OCI-LY7 (cell line): ENCODE data around the gene SEC24D. TPM values are rescaled to one million over a fixed set of nuclear protein-coding genes. Genes with fewer than 3 reads are reported as not detected.

Experiments used
- BruUV-seq: library from RNA; stranded (reverse); fragments of 400-500 nt; replicated peaks from 2 replicates; lab custom pipeline; 2021; lab: Mats Ljungman, UMichigan
- CTCF ChIA-PET: fragments of 300-600 bp; sonication (Branson Sonifier 250); formaldehyde crosslinking; loops from one replicate; lab custom pipeline; 2022; ENCODE audit warnings: antibody characterized with exemption; ENCODE audit not compliant: unreplicated experiment; lab: Charles Lee
- POLR2A ChIA-PET: fragments of 300-600 bp; sonication (Branson Sonifier 250); formaldehyde crosslinking; loops from one replicate; lab custom pipeline; 2022; ENCODE audit warnings: antibody characterized with exemption; lab: Charles Lee
- DNase-seq: peaks from one replicate; pipeline ENCODE4 v3.0.0-alpha.2; 2015; ENCODE audit warnings: low spot score
- H2AFZ ChIP-seq: fragments of 200-600 bp; sonication (generic), shearing (Covaris generic); 2 replicates; pipeline ENCODE4 v1.6.1; 2014; ENCODE audit warnings: mild to moderate bottlenecking, antibody characterized with exemption, low read length, moderate library complexity
- H3K27ac ChIP-seq: fragments of 200-600 bp; sonication (generic); 2 replicates; pipeline ENCODE4 v1.5.1; 2014; ENCODE audit warnings: mixed run types, low read depth, mild to moderate bottlenecking, moderate library complexity, low read length, inconsistent platforms; ENCODE audit not compliant: poor library complexity, severe bottlenecking
- H3K36me3 ChIP-seq: fragments of 200-600 bp; sonication (generic); 2 replicates; pipeline ENCODE4 v1.6.1; 2014; ENCODE audit warnings: mild to moderate bottlenecking, antibody characterized with exemption, low read length, moderate library complexity, mixed read lengths; ENCODE audit not compliant: insufficient read depth
- H3K4me1 ChIP-seq: fragments of 200-600 bp; sonication (generic); 2 replicates; pipeline ENCODE4 v1.5.1; 2014; ENCODE audit warnings: mild to moderate bottlenecking, low read length; ENCODE audit not compliant: insufficient read depth, poor library complexity, severe bottlenecking
- H3K4me2 ChIP-seq: fragments of 200-600 bp; sonication (generic); 2 replicates; pipeline ENCODE4 v1.6.1; 2014; ENCODE audit warnings: mild to moderate bottlenecking, low read length
- H3K4me3 ChIP-seq: fragments of 200-600 bp; sonication (generic); 2 replicates; pipeline ENCODE4 v1.5.1; 2014; ENCODE audit warnings: mild to moderate bottlenecking, low read depth, low read length; ENCODE audit not compliant: poor library complexity, severe bottlenecking
- H3K79me2 ChIP-seq: fragments of 200-600 bp; sonication (generic); 2 replicates; pipeline ENCODE4 v1.6.1; 2016; ENCODE audit warnings: low read depth, mild to moderate bottlenecking, low read length, moderate library complexity, mixed read lengths; ENCODE audit not compliant: insufficient read depth
- H3K9me2 ChIP-seq: fragments of 200-600 bp; sonication (generic); 2 replicates; pipeline ENCODE4 v1.6.1; 2016; ENCODE audit warnings: mild to moderate bottlenecking, low read length, mixed read lengths; ENCODE audit not compliant: insufficient read depth
- H3K9me3 ChIP-seq: fragments of 200-600 bp; sonication (generic); 2 replicates; pipeline ENCODE4 v1.6.1; 2014; ENCODE audit warnings: mild to moderate bottlenecking, mixed run types, low read length, mixed read lengths
- H4K20me1 ChIP-seq: fragments of 200-600 bp; sonication (generic); 2 replicates; pipeline ENCODE4 v1.6.1; 2014; ENCODE audit warnings: mild to moderate bottlenecking, antibody characterized with exemption, low read length, moderate library complexity, mixed read lengths; ENCODE audit not compliant: insufficient read depth
- CTCF ChIP-seq: fragments of 200-600 bp; sonication (generic); conservative IDR thresholded peaks from 2 replicates; pipeline ENCODE4 v1.5.1; 2014; ENCODE audit warnings: mild to moderate bottlenecking, antibody characterized with exemption, low read length, moderate library complexity, mixed read lengths
- EZH2phosphoT487 ChIP-seq: fragments of 200-600 bp; sonication (generic); IDR thresholded peaks from 2 replicates; pipeline ENCODE4 v1.6.1; 2018; ENCODE audit warnings: low read depth, borderline replicate concordance, mild to moderate bottlenecking, mixed run types, antibody characterized with exemption, low read length, moderate library complexity, mixed read lengths
- intact Hi-C: fragments of 100-400 bp; cut with micrococcal nuclease; formaldehyde crosslinking; loops from one replicate; pipeline ENCODE4 v1.10.0; 2022; ENCODE audit not compliant: unreplicated experiment
- total RNA-seq, 2 experiments: library from RNA; depleted of rRNA in 1 of 2; stranded (reverse); fragments of >200 nt in 1 of 2; shearing (Covaris generic) in 1 of 2; gene quantifications; 2 replicates each; pipeline ENCODE4 v1.2.3, GENCODE V29; 2014 to 2022

Gene SEC24D
- total RNA-seq, 2 experiments from 2014 or later, result 15.1 to 56.1 TPM

GRCh38 chr4:118845552-118846050, 9.7 kb upstream of the SEC24D start:
- ChIA-PET CTCF (interaction anchor here (1.1 kb wide), 1 partner anchor 9 kb away, joined by 3 read pairs; no protein-coding TSS in a partner anchor), POLR2A (interaction anchor here (10.0 kb wide), 1 partner anchor 7 kb away, joined by 59 read pairs; the partner anchor contains the start of gene SEC24D)
- no TSS peak for BruUV-seq

GRCh38 chr4:118843237-118843636, 7.3 kb upstream of the SEC24D start:
- ChIA-PET POLR2A (no interaction called here), CTCF (no interaction called here)
- Histone ChIP-seq H4K20me1 (no peaks in the 10 kb centered on the region), H3K4me1 (peaks cover 10% of the 10 kb centered on the region), H3K9me3 (no peaks in the 10 kb centered on the region), H3K27ac (no peak overlapping the region), H3K4me2 (no peak overlapping the region), H3K36me3 (no peaks in the 10 kb centered on the region), H2AFZ (no peak overlapping the region), H3K4me3 (no peak overlapping the region), H3K79me2 (no peaks in the 10 kb centered on the region), H3K9me2 (no peaks in the 10 kb centered on the region)
- intact Hi-C loops, result no loop called here
- no peak for DNase-seq
- no TSS peak for BruUV-seq
- TF ChIP-seq EZH2phosphoT487 (no peak), CTCF (no peak)

More at GRCh38 chr4:118845552-118846050, 9.7 kb upstream of the SEC24D start:
- H3K36me3 ChIP-seq, result no peaks in the 10 kb centered on the region
- no peak overlapping the region for H3K27ac ChIP-seq
- H2AFZ ChIP-seq, result no peak overlapping the region
- no peak overlapping the region for H3K4me3 ChIP-seq
- H3K9me3 ChIP-seq, result no peaks in the 10 kb centered on the region
- intact Hi-C loops, result no loop called here
- no peaks in the 10 kb centered on the region for H3K9me2 ChIP-seq
- no peak overlapping the region for H3K4me2 ChIP-seq
- DNase-seq, result no peak
- H4K20me1 ChIP-seq, result no peaks in the 10 kb centered on the region
- H3K79me2 ChIP-seq, result no peaks in the 10 kb centered on the region
- TF ChIP-seq CTCF, result no peak
- no peak for TF ChIP-seq EZH2phosphoT487
- peaks cover 7% of the 10 kb centered on the region for H3K4me1 ChIP-seq

GRCh38 chr4:118842055-118842454, 6.1 kb upstream of the SEC24D start:
- no peaks in the 10 kb centered on the region for H3K9me2 ChIP-seq
- intact Hi-C loops, result no loop called here

More at GRCh38 chr4:118842055-118842454, 6.1 kb upstream of the SEC24D start:
- H4K20me1 ChIP-seq, result no peaks in the 10 kb centered on the region
- H3K27ac ChIP-seq, result no peak overlapping the region
- peaks cover 15% of the 10 kb centered on the region for H3K4me1 ChIP-seq
- TF ChIP-seq CTCF (no peak), EZH2phosphoT487 (no peak)
- no TSS peak for BruUV-seq
- POLR2A ChIA-PET, result no interaction called here
- H3K79me2 ChIP-seq, result no peaks in the 10 kb centered on the region
- no peaks in the 10 kb centered on the region for H3K9me3 ChIP-seq
- no peak overlapping the region for H3K4me2 ChIP-seq
- no peaks in the 10 kb centered on the region for H3K36me3 ChIP-seq
- CTCF ChIA-PET, result no interaction called here
- H2AFZ ChIP-seq, result no peak overlapping the region
- no peak overlapping the region for H3K4me3 ChIP-seq
- DNase-seq, result no peak
